ENCODE data around the gene CASP10.

CASP10 gene

GRCh38 chr2:201188449-201188848, 5.5 kb downstream of the CASP10 start:
- no peak for TF ChIP-seq CTCF (conservative IDR thresholded peaks at IDR 0.05; ENCODE audit: low read length)
- H3K4me3 ChIP-seq (ENCODE audit: low read length): no peak overlapping the region
- DNase-seq (ENCODE audit: low read depth): no peak

GRCh38 chr2:201191132-201191875, 8.4 kb downstream of the CASP10 start:
- TF ChIP-seq CTCF (conservative IDR thresholded peaks at IDR 0.05; ENCODE audit: low read length): no peak
- no peak for DNase-seq (ENCODE audit: low read depth)
- H3K4me3 ChIP-seq (ENCODE audit: low read length): no peak overlapping the region

- no peak overlapping the region for H3K4me3 ChIP-seq (ENCODE audit: low read length)
- DNase-seq (ENCODE audit: low read depth): no peak
- no peak for TF ChIP-seq CTCF (conservative IDR thresholded peaks at IDR 0.05; ENCODE audit: low read length)
Observed at GRCh38 chr2:201194097-201194496, 11.2 kb downstream of the CASP10 start.

- no peak overlapping the region for H3K4me3 ChIP-seq (ENCODE audit: low read length)
- DNase-seq (ENCODE audit: low read depth): no peak
- TF ChIP-seq CTCF (conservative IDR thresholded peaks at IDR 0.05; ENCODE audit: low read length): no peak
Observed at GRCh38 chr2:201195331-201195730, 12.4 kb downstream of the CASP10 start.

GRCh38 chr2:201196003-201196402, 13.1 kb downstream of the CASP10 start:
- DNase-seq (ENCODE audit: low read depth): no peak
- TF ChIP-seq CTCF (conservative IDR thresholded peaks at IDR 0.05; ENCODE audit: low read length): no peak

GRCh38 chr2:201196803-201197202, 13.9 kb downstream of the CASP10 start:
- no peak overlapping the region for H3K4me3 ChIP-seq (ENCODE audit: low read length)
- no peak for TF ChIP-seq CTCF (conservative IDR thresholded peaks at IDR 0.05; ENCODE audit: low read length)
- no peak for DNase-seq (ENCODE audit: low read depth)

More at GRCh38 chr2:201196003-201196402, 13.1 kb downstream of the CASP10 start:
- H3K4me3 ChIP-seq (ENCODE audit: low read length): no peak overlapping the region

- no peak overlapping the region for H3K4me3 ChIP-seq (ENCODE audit: low read length)
- DNase-seq (ENCODE audit: low read depth): no peak
- TF ChIP-seq CTCF (conservative IDR thresholded peaks at IDR 0.05; ENCODE audit: low read length): no peak
Observed at GRCh38 chr2:201197781-201198180, 14.8 kb downstream of the CASP10 start.
